OCI-LY3 (cell line): ENCODE measurements around the gene SLC39A2.

Source experiments
- H2AFZ ChIP-seq: fragments of 200-600, 300-600 bp; shearing (Covaris generic); 2 replicates; pipeline ENCODE4 v1.6.0; 2014; ENCODE audit warnings: antibody characterized with exemption, low read depth, low read length
- H3K27ac ChIP-seq: fragments of 200-600, 300-600 bp; sonication (generic); 2 replicates; pipeline ENCODE4 v1.5.1; 2014; ENCODE audit warnings: mild to moderate bottlenecking, low read length, moderate library complexity, mixed read lengths
- H3K27me3 ChIP-seq: fragments of 200-600, 300-600 bp; sonication (generic); 2 replicates; pipeline ENCODE4 v1.6.1; 2014; ENCODE audit warnings: low read depth, low read length, mixed read lengths
- H3K36me3 ChIP-seq: fragments of 200-600, 300-600 bp; sonication (generic); replicated peaks from 2 replicates; pipeline ENCODE3; 2014; ENCODE audit warnings: low read depth, low read length, mixed read lengths
- H3K4me1 ChIP-seq: fragments of 300-600, 200-600 bp; sonication (generic); 2 replicates; pipeline ENCODE4 v1.6.1; 2014; ENCODE audit warnings: low read length, mixed read lengths
- H3K4me2 ChIP-seq: fragments of 200-600, 300-600 bp; sonication (generic); 2 replicates; pipeline ENCODE4 v1.6.1; 2014; ENCODE audit warnings: low read length, mixed read lengths
- H3K4me3 ChIP-seq: fragments of 300-600, 200-600 bp; sonication (generic); 2 replicates; pipeline ENCODE4 v1.5.1; 2014; ENCODE audit warnings: antibody characterized with exemption, mild to moderate bottlenecking, low read length, moderate library complexity
- H3K79me2 ChIP-seq: fragments of 300-600, 200-600 bp; shearing (Covaris generic); 2 replicates; pipeline ENCODE4 v1.6.1; 2014; ENCODE audit warnings: mild to moderate bottlenecking, low read length, mixed read lengths
- H3K9ac ChIP-seq: fragments of 300-600, 200-600 bp; shearing (Covaris generic); 2 replicates; pipeline ENCODE4 v1.6.0; 2014; ENCODE audit warnings: mild to moderate bottlenecking, low read length, moderate library complexity
- H3K9me3 ChIP-seq: fragments of 200-600, 300-600 bp; shearing (Covaris generic); 2 replicates; pipeline ENCODE4 v1.6.1; 2014; ENCODE audit warnings: low read length, mixed read lengths; ENCODE audit not compliant: insufficient read depth
- H4K20me1 ChIP-seq: fragments of 200-600, 300-600 bp; sonication (generic); 2 replicates; pipeline ENCODE4 v1.6.1; 2016; ENCODE audit warnings: low read length, mixed read lengths; ENCODE audit not compliant: insufficient read depth
- CTCF ChIP-seq: fragments of 200-600, 300-600 bp; sonication (generic); IDR thresholded peaks from 2 replicates; pipeline ENCODE4 v1.5.1; 2014; ENCODE audit warnings: antibody characterized with exemption, low read length, low read depth
- EZH2phosphoT487 ChIP-seq: fragments of 200-600 bp; shearing (Covaris generic); IDR thresholded peaks from 2 replicates; pipeline ENCODE4 v1.6.1; 2018; ENCODE audit warnings: antibody characterized with exemption, mixed run types, low read depth

SLC39A2 gene

GRCh38 chr14:20969336-20969735 is 29.8 kb upstream of the SLC39A2 start:
- TF ChIP-seq EZH2phosphoT487 (no peak), CTCF (no peak)
- Histone ChIP-seq H3K4me1 (peaks cover 7% of the 10 kb centered on the region; the same call in 1 of the 2 replicates), H3K4me3 (no peak overlapping the region), H3K27ac (no peak overlapping the region), H3K36me3 (no peaks in the 10 kb centered on the region), H3K9me3 (no peaks in the 10 kb centered on the region), H3K9ac (no peak overlapping the region), H2AFZ (no peak overlapping the region), H4K20me1 (no peaks in the 10 kb centered on the region), H3K79me2 (no peaks in the 10 kb centered on the region), H3K4me2 (no peak overlapping the region), H3K27me3 (peaks cover 46% of the 10 kb centered on the region)

GRCh38 chr14:20970647-20970982 is 28.5 kb upstream of the SLC39A2 start:
- peaks cover 37% of the 10 kb centered on the region for H3K27me3 ChIP-seq
- no peaks in the 10 kb centered on the region for H3K36me3 ChIP-seq
- H3K9ac ChIP-seq, result peak overlapping the region; percentile 67
- no peaks in the 10 kb centered on the region for H4K20me1 ChIP-seq
- peak overlapping the region; percentile 90 for H3K4me2 ChIP-seq
- no peaks in the 10 kb centered on the region for H3K79me2 ChIP-seq
- no peak overlapping the region for H3K27ac ChIP-seq
- peak overlapping the region; percentile 85 for H2AFZ ChIP-seq
- peaks cover 7% of the 10 kb centered on the region; the same call in 1 of the 2 replicates for H3K4me1 ChIP-seq
- H3K4me3 ChIP-seq, result peak overlapping the region; percentile 78
- TF ChIP-seq CTCF, result no peak
- no peak for TF ChIP-seq EZH2phosphoT487
- H3K9me3 ChIP-seq, result no peaks in the 10 kb centered on the region

- no peak overlapping the region for H3K27ac ChIP-seq
Measured at GRCh38 chr14:20970983-20971704, 27.9 kb upstream of the SLC39A2 start.

GRCh38 chr14:20971705-20972021 is 27.4 kb upstream of the SLC39A2 start:
- TF ChIP-seq CTCF, result no peak
- no peak for TF ChIP-seq EZH2phosphoT487
- H3K4me3 ChIP-seq, result peak overlapping the region; percentile 78
- H3K27me3 ChIP-seq, result peaks cover 32% of the 10 kb centered on the region
- no peak overlapping the region for H3K27ac ChIP-seq
- H2AFZ ChIP-seq, result peak overlapping the region; percentile 68
- H3K79me2 ChIP-seq, result no peaks in the 10 kb centered on the region
- peak overlapping the region; percentile 90 for H3K4me2 ChIP-seq
- peaks cover 7% of the 10 kb centered on the region; the same call in 1 of the 2 replicates for H3K4me1 ChIP-seq
- H4K20me1 ChIP-seq, result no peaks in the 10 kb centered on the region
- H3K9me3 ChIP-seq, result no peaks in the 10 kb centered on the region
- peak overlapping the region; percentile 67 for H3K9ac ChIP-seq
- H3K36me3 ChIP-seq, result no peaks in the 10 kb centered on the region

More at GRCh38 chr14:20970983-20971704, 27.9 kb upstream of the SLC39A2 start:
- H3K9ac ChIP-seq, result peak overlapping the region; percentile 67
- peak overlapping the region; percentile 85 for H2AFZ ChIP-seq
- no peaks in the 10 kb centered on the region for H3K79me2 ChIP-seq
- H3K36me3 ChIP-seq, result no peaks in the 10 kb centered on the region
- TF ChIP-seq EZH2phosphoT487 (no peak), CTCF (peak; percentile 86)
- H3K4me1 ChIP-seq, result peaks cover 7% of the 10 kb centered on the region; the same call in 1 of the 2 replicates
- peak overlapping the region; percentile 90 for H3K4me2 ChIP-seq
- H3K4me3 ChIP-seq, result peak overlapping the region; percentile 78
- peaks cover 34% of the 10 kb centered on the region for H3K27me3 ChIP-seq
- no peaks in the 10 kb centered on the region for H4K20me1 ChIP-seq
- H3K9me3 ChIP-seq, result no peaks in the 10 kb centered on the region
